Measurements from ENCODE around the gene OR4X2.

GRCh38 chr11:48248902-48249301, 4.0 kb downstream of the OR4X2 start:
- no peak for TF ChIP-seq CTCF (conservative IDR thresholded peaks at IDR 0.05)
- no peak for TF ChIP-seq EZH2 (IDR thresholded peaks at IDR 0.05; ENCODE audit: low read depth)

Data from PC-9 (cell line).